ENCODE measurements around the gene FGF10.

Gene FGF10

DNA sequence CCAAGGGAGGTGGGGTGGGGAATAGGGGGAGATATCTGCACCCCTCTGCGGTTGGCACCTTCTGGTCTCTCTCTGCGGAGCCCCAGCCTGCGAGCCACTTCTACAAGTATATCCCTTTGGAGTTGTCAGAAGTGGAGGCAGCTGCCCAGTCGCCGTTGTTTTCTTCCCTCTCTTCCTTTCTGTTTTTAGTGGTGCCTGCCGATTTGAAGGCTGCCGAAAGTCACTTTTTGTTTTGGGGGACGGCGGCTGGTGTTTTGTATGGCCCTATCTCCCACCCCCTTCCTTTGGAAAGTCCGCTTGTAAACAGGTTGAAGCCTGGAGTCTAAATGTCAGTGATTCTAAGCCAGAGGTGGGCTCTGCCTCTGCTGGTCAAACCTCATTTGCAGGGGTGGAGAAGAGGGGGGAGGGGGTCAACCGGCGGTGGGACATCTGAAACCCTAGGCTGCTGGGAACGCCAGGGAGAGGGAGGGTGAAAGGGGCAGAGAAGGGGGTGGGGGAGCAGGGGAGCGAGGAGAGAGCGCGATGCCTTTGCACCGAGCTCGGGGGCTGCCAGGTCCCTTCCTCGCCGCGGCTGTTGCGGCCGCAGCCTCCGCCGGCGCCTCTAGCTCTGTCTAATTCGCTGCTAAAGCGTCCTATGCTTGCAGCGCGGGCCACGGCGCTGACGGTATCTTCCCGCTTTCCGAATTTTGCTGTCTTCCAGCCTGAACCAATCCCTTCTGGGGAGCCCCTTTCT is at the start of gene FGF10:
Gene FGF10 (minus strand): TSS at position 331 of the 733 bp plus-strand sequence. CDS start 738 bp downstream, outside the sequence.
- DNase-seq (ENCODE audit: low read depth) = no peak

DNA sequence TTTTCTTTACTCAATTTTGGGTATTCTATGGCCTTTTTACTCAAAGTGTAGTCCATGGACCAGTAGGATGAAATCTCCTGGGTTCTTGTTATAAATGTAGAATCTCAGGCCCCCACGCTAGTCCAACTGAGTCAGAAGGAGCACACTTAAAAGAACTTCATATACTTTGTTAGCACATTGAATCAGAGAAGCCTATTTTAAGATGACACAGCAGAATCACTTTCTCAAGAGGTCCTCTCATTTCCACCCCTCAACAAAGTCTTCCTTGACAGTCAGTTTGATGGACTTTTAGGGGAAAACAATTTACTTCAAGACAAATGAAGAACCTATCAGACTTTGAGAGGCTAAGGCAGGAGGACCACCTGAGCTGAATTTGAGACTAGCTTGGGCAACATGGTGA is 37.7 kb upstream of the FGF10 start:
- no peak for DNase-seq (ENCODE audit: low read depth)

DNA sequence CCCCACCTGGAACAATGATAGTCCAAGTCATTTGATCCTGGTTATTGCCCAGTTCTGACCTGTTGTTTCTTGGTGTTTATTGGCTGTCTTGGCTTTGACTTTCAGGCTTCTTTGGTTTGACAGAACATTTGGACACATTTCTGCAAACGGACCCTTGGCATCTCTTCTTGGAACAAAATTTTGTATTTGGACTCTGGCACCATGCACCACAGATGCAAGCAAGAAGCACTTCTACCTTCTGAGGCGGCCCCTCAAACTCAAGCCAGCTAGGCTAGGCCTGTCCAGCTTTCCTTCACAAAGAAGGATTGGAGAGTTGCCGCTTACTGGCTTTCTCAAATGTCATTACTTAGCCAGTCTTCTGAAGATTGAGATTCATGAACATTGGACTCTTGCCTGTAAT is 23.1 kb upstream of the FGF10 start:
- DNase-seq (ENCODE audit: low read depth) = no peak

DNA sequence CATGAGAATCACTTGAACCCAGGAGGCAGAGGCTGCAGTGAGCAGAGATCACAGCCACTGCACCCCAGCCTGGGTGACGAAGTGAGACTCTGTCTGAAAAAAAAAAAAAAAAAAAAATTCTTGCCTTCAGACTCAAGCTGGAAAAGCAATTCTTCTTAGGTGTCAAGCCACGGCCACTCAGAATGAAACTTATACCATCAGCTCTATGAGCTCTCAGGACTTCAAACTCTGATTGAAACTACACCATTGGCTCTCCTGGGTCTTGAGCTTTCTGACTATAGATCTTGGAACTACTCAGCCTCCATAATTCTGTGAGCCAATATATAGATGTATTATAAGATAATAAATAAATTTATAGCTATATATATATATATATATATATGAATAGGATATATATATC is 12.9 kb upstream of the FGF10 start:
- no peak for DNase-seq (ENCODE audit: low read depth)

DNA sequence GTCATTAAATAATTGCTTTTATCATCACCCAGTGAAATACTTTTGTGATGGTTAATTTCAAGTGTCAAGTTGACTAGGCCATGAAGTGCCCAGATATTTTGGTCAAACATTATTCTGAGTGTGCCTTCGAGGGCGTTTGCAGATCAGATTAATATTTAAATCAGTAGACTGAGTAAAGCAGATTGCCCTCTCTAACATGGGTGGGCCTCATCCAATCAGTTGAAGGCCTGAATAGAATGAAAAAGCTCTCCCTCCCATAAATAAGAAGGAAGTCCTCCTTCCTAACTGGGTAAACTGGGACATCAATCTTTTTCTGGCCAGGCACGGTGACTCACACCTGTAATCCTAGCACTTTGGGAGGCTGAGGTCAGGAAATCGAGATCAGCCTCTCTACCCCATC is 12.4 kb upstream of the FGF10 start:
- no peak for DNase-seq (ENCODE audit: low read depth)

DNA sequence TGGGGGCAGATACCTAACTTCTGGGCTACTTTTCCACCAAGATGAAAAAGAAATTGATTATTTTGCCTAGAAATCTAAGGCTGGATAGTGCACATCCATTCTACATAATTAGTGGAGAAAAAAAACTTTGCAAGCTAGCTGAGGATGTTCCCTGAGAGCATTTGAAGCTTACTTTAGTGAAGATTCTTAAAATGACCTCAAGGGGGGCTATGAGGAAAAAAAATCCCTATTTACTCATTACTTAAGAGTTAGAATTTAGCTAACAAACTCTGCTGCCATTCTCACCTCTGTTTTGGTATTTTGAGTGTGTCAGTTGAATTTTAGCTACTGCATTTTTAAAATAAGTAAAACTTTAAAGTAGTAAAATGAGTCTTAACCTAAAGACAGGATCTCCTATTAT is 9.2 kb upstream of the FGF10 start:
- no peak for DNase-seq (ENCODE audit: low read depth)

DNA sequence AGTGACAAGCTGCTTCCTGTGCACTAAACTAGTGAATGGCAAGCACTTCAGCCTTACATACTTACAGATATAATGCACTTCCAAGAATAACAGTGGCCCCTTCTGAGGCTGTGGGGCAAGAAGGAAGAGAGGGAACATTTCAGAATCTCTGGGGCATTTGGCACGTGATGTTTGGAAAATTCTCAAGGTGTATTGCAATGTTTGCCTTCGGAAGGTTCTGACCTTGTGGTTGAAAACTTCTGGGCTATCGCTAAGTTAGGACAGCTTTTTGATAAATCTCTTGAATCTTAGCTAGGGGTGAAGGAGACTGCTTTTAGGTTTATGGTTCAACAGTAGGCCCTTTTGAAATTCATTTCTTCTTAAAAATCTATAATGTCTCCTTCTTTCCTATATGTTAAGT is 7.1 kb upstream of the FGF10 start:
- DNase-seq (ENCODE audit: low read depth) = no peak

DNA sequence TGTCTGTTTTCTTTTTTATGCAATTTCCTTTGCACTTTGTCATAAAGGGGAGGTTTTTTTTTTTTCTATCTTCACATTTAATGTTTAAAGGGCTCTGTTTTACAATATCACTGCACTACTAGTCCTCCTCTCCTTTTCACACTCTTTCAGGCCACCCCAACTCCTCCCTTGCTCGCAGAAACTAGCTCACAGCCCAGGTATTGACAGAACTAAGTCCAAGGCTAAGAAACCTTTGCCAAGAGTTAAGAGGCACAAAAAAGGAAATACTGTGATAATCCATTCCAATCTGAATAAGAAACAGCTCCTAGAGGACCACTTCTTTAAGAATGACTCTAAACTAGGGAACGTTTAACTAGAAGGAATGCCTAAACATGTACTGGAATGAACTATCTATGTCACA is 1.1 kb upstream of the FGF10 start:
- DNase-seq (ENCODE audit: low read depth) = no peak

DNA sequence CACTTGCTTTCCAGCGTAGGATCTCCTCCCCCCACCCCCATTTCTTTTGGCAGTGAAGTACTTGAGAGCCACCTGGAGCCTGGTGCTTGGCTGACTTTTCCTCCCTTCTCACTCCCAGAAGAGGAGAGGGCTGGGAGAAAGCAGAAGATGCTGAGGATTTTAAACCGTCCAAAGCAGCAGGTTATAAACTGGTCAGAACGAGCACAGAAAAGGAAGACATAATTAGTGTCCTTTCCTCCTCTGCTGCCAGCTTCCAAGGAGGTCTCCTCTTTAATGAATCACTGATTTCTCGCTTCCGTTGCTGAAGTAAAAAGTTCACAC is 563 bp upstream of the FGF10 start:
- no peak for DNase-seq (ENCODE audit: low read depth)

DNA sequence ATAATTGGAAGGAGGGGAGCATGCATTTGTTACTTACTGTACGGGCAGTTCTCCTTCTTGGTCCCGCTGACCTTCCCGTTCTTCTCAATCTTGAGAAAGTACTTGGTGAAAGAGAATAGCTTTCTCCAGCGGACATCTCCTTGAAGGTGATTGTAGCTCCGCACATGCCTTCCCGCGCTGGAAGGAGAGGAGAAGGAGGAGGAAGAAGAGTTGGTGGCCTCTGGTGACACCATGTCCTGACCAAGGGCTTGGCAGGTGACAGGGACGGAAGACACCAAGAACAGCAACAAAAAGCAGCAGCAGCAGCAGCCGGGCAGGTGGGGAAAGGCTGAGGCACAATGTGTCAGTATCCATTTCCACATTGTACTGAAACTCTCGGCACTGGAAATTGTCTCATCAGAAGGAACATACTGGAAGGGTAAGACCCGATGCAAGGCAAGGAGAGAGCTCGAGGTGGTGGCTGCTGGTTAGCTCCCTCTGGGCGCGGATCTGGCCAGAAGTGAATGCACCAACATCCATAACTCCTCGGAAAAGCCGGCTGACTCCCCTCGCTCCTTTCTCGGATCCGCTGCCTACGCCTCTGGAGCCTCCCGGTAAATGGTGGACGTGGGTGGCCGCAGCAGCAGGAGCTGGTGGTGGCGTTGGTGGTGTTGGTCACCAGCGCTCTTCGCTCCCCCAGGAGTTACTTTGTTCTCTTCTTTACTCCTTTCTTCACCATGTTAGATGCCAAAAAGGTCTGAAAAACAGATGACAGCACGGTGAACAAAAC is 715 bp downstream of the FGF10 start:
- DNase-seq (ENCODE audit: low read depth) = no peak

DNA sequence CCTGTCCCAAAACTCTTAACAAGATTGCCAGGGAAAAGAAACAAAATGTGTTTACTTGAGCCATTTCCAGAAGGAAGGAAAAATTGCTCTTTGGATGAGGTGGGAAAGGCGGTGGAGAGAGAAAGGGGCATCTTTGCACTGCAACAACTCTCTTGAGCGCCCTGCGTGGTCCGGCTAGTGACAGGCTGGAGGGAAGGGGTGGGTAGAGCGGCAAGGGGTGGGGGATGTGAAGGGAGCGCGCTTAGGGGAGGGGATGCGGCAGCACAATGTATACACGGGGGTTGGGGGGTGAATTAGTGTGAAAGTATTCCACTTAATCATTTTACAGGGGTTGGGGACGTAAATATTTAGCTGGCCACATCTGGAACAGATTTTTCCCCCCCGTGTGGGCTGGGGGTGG is 1.3 kb downstream of the FGF10 start:
- no peak for DNase-seq (ENCODE audit: low read depth)

DNA sequence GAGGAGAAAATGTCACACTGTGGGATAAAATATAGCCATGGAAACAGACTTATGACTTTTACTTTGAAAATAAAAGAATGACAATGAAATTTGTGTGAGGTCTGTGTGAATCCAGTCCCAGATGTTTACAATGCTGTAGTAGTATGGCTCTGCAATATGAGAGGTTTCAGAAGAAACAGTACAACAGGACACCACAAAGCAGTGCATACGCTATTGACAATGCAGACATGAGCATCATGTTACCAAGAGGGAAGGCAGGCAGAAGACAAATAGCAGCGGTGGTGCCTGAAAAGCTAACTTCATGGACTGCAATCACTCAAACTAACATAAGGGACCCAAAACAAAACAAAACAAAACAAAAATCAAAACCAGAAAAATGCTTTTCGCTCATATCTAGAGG is 1.8 kb downstream of the FGF10 start:
- DNase-seq (ENCODE audit: low read depth) = no peak

DNA sequence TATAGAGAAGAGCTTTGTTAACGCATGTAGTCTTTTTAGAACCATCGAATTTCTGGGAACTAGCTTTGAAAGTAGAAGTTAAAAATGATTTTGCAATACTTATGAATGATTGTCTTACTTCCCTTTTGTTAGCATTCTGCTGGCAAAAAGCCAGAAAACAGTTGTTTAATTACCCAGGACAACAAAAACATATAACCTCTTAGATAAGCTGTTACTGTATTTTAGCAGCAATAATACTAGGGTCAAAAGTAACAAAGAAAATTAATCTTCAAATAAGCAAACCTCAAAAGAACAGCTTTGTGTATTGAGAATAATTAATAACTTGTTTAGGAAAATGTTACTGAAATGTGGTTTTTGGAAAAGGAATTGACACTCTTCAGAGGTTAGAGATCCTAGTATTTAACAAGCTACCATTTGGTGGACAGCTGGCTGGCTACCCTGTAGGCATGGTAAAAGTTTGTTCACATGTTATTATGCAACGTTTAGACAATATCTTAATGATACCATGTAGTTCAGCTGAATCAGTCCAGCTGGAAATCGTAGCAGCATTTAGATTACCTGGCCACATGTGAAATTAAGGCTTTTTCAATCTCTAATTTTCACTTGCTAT is 3.8 kb downstream of the FGF10 start:
- no peak for DNase-seq (ENCODE audit: low read depth)

DNA sequence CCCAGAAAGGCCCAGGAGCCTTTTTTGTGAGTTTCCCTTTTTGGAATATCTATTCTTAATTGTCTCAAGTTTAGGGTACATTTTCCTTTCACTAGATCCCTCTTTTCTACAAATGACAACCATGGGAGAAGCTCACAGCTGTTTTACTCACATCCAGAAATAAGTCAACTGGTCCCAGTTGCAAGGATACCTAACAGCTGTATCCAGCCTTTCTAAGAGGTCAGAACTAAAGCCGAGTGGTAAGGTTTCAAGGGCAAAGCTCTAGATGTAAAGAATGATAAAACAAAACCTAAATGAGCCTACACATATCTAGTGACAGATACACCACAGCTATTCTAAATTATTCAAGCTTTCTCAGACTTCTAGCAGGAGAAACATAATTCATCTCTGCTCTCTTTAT is 4.4 kb downstream of the FGF10 start:
- no peak for DNase-seq (ENCODE audit: low read depth)

DNA sequence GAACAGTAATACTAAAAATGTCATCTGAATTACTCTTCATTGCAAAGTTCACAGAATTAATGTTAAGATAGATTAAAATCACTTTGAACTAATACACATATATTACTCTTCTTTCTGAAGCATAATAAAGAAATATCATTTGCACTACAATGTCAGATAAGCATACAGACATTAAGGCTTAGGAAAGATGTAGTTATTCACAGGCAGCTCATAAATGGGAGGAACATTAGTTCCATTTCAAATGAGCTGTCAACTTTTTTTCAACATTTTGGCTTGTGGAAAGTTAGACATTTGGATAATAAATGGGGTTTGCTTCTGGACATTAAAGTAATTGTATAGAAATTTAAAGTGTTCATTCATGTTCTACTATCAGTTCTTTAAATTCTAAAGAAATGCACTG is 6.3 kb downstream of the FGF10 start:
- DNase-seq (ENCODE audit: low read depth) = no peak

DNA sequence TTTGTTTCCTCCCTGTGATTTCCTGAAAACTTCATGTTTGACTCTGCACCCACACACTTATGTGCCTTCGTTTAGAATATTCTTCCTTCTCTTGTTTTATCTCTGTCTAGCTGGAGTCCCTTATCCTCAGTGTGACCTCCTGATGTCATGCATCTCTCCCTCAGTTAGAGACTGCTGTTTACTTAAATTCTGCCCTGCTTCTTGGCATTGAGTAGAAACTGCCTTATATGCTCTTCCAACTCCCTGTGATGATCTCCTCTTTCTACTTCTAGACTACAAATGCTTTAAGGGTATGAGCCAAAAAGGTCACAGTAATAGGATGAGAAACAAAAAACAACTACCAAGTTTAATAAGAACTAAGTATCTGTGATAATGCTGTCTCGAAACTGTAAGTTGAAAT is 12.2 kb downstream of the FGF10 start:
- DNase-seq (ENCODE audit: low read depth) = no peak

DNA sequence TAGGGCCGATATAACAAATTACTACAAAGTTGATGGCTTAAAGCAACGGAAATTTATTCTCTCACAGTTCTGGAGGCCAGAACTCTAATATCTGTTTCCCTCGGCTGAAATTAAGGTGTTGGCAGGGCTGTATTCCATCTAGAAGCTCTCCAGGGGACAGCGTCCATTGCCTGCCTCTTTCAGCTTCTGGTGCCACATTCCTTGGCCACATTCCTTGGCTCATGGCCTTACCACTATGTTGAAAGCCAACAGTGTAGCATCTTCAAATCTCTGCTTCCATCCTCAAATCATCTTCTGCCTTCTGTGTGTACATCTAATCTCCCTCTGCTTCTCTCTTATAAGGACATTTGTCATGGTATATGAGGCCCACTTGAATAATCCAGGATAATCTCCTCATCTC is 17.2 kb downstream of the FGF10 start:
- DNase-seq (ENCODE audit: low read depth) = no peak

DNA sequence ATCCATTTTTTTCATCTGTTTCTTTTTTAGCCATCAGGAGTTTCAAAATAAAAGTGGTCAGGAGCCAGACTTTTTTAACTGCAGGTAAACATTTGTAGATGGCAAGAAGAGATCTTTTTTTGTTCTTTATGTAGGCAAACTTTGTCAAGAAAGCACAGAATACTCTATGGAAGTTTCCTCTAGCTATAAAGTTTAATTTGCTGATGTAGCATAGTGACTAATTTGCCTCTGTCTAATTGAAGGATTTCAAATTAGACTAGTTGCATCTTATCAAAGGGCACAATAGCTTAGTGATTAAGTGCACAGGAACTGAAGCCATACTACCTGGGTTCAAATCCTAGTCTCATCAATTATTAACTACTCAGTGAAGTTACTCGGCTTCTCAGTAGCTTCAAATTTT is 22.0 kb downstream of the FGF10 start:
- DNase-seq (ENCODE audit: low read depth) = no peak

DNA sequence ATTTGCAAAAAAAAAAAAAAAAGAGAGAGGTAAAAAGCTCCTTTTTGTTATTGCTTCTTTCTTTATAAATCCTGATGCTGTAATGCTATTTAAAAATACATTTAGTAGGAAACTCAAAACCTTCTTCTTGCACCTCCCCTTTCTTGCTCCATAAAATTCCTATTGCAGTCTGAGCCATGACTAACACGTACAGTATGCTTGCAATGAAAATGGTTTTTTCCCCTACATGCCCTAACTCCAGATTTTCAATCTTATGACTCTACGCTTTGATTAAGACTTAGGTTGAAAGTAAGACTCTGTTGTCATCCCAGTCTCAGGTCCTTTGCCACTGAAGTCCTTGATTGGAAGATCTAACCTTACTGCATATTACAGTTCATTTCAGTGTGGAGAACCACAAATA is 23.9 kb downstream of the FGF10 start:
- no peak for DNase-seq (ENCODE audit: low read depth)

DNA sequence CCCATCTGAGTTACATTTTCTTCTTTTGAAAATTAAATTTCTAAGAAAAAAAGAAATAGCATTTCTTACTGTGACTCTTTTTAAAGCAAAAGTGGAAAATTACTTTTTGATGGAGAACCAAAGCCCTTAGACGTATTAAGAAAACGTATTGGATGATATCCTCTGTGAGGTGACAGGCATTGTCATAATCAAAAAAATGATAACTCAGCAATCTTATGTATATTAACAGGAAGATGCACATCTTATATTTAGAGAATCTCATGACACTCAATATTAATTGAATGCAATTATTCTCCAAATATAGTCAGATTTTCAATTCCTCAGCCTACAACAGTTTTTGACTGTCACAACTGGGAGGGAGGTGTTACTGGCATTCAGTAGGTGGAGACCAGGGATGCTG is 25.1 kb downstream of the FGF10 start:
- DNase-seq (ENCODE audit: low read depth) = no peak

DNA sequence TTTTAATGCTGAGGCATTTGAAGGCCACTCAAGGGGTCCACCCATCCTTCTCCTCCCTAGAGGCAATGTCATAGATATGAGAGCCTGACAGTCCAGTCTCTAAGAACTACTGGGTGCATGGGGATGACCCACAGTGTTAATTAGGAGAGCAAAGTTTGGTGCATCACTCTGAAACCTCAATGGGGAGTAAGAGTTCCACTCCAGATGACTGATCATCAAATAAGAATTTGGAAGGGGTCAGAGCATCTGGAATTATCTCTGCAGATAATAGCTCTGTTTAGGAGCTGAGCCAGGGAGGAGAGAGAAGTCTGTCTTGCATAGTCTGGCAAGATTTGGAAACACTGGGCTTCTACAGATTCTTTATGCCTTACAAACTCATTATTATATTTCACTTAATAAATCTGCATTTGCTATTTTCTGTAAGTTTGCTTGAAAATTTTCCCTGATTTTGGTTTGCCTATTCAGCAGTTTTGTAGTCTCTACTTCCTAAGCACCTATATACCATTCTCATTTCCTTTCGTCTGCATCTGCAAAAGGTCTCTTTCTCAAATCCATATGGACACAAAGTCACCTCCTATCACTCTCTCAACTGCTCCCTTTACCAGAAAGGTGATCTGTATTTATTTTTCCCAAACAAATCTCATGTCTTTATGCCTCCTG is 27.7 kb downstream of the FGF10 start:
- DNase-seq (ENCODE audit: low read depth) = no peak

DNA sequence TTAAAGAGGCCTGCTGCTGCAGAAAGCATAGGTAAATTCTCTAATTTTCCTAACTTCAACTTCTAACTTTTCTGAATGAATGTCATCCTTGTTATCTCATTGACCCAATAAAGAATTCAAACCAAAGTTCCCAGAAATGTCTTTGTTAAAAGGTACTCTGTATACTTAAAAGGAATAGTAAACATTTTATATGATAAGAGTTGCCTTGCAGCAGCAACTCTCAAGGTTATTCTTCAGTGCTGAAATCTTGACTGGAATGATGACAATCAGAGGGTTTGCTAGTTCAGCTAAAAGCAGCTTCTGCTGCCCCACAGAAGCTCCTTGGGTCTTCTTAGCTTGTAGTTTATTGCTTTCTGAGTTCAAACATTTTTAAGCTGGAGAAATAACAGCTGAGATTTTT is 28.3 kb downstream of the FGF10 start:
- DNase-seq (ENCODE audit: low read depth) = no peak

DNA sequence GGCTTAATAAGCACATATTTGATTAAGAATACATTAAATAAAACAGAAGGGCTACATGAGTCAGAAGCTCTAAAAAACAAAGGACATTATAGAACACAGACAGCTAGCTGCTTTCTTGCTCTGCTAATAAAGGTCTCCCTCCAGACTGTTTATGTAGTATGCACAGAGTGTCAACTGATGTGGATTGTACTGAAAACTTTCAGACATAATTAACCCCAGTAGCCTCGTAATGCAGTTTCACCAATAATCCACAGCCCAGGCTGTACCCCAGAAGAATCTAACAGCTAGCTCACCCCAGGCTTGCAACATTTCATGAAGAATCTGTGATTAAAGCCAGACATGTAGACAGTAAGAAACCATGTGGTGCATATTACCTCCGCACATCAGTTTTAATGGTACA is 30.8 kb downstream of the FGF10 start:
- DNase-seq (ENCODE audit: low read depth) = no peak
